Endothelial cell of hepatic sinusoid (primary cell): ENCODE data around the gene SMAD1.
"Not testable (repeated sequence)": the region's sequence is repeated elsewhere in the genome, so short reads cannot be mapped to it uniquely, and the experiment has no call there.

Source experiments
- in situ Hi-C: cut with HindIII; loops from 2 replicates; pipeline ENCODE4 v1.10.0; 2017; ENCODE audit warnings: low sequenced_read_pairs

The SMAD1 gene

GRCh38 chr4:145525291-145525740 lies 43.7 kb downstream of the SMAD1 start:
- in situ Hi-C loops: no loop called here

- in situ Hi-C loops: no loop called here
Observed at GRCh38 chr4:145527773-145528172, 46.1 kb downstream of the SMAD1 start.

- in situ Hi-C loops: no loop called here
Observed at GRCh38 chr4:145528601-145529000, 46.9 kb downstream of the SMAD1 start.

DNA sequence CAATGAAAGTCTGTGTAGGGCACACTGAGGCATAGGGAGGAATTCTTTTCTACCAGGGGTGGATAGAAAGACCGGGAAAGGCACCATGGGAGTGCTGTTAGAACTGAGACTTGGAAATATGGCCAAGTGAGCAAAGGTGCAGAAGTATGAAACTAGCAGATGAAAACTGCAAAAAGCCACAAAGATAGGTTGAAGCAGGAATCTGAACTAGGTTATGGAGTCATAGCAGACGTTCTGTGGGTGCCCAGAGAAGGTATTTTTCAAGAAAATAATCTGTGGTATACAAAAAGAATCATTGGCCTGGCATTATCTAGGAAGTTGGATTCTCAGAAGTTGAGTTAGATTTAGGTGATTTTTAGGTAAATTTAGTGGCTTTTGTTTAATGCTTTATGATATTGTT lies 48.5 kb downstream of the SMAD1 start:
- in situ Hi-C loops: no loop called here

DNA sequence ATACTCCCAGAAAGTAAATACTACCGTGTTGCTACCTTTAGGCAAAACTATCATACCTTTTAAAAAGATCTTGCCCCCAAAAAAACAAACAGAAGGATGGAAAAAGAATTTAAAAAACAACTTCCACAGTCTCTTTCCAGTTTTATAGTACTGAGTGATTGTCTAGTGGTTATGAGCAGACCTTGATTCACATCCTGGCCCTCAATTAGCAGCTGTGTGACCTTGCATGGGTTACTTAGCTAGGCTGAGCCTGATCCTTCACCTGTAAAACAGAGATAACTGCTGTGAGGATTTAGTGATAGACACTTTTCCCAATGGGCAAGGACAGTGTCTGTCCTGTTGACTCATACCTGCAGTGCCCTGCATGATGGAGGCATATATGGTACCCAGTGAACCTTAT lies 49.0 kb downstream of the SMAD1 start:
- in situ Hi-C loops: no loop called here

GRCh38 chr4:145531223-145531622 lies 49.6 kb downstream of the SMAD1 start:
- in situ Hi-C loops: no loop called here

- in situ Hi-C loops: no loop called here
Observed at GRCh38 chr4:145531859-145532258, 50.2 kb downstream of the SMAD1 start.

DNA sequence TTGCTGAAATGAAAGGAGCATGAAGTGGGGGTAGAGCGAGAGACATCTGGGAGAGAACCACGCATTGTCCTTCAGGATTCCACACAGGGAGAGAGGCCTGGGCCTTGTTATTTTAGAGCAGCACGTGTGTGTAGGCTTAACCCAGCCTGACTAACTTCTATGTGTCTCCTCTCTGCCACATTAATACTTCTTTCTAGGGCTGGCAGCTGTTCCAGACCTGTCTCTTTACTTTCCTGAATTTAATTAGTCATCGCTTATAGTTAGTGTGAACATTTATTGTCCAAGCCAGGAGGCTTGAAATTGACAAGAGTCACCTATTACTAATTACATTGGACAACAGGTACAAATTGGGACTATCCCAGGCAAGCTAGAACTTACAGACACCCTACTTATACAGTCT lies 51.3 kb downstream of the SMAD1 start:
- in situ Hi-C loops: no loop called here

- in situ Hi-C loops: not testable (repeated sequence)
Observed at GRCh38 chr4:145533415-145533814, 51.8 kb downstream of the SMAD1 start.

DNA sequence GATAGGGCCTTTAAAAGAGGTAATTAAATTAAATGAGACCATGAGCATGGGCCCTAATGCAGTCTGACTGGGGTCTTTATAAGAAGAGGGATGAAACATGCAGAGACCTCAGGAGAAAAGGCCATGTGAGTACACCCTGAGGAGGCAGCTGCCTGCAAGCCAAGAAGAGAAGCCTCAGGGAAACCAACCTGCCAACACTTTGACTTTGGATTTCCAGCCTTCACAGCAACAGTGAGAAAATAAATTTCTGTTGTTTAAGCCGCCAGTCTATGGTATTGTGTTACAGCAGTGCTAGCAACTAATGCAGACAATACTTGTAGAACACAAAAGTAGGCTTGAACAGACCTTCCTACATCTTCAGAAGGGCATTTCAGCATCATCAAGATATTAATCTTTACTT lies 52.3 kb downstream of the SMAD1 start:
- in situ Hi-C loops: no loop called here

- in situ Hi-C loops: no loop called here
Observed at GRCh38 chr4:145535202-145535601, 53.5 kb downstream of the SMAD1 start.

DNA sequence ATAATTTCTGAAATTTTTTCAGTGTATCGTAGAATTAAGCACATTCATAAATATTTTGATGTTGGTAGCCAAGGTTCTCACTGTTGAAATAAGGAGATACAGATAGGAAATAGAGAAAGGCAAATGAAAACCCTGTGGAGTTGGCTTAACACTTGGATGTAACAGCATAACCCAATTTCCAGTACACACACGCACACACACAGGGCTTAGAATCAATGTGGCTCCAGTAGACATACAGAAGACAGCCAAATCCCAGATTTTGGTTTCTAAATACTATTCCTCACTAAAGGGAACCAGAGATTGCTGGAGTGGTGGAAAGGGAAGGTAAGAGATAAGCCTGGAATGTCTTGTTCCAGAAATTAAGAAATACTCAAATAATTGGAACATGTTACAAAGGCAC lies 54.4 kb downstream of the SMAD1 start:
- in situ Hi-C loops: no loop called here

GRCh38 chr4:145538596-145538995 lies 56.9 kb downstream of the SMAD1 start:
- in situ Hi-C loops: no loop called here

- in situ Hi-C loops: no loop called here
Observed at GRCh38 chr4:145539671-145540070, 58.0 kb downstream of the SMAD1 start.

GRCh38 chr4:145540235-145540634 lies 58.6 kb downstream of the SMAD1 start:
- in situ Hi-C loops: no loop called here

DNA sequence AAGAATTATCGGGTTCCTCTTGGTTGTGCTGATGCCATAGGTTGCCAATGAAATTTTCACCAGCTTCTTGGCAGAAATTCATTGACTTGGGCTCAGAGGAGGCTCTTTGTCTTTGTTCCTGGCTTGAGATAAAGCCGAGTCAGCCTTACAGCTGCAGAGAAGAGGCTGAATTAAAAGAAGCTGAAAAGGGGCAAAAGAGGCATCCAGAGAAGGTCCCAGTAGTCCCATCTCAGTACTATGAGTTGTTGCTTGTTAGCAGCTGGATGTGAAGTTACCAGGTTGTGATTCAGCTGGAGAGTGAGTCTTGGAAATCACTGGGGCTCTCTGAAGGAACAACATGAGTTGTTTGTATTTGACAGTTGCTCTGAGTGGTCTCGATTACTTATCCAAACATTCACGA lies 59.7 kb downstream of the SMAD1 start:
- in situ Hi-C loops: no loop called here

GRCh38 chr4:145545031-145545430 lies 63.4 kb downstream of the SMAD1 start:
- in situ Hi-C loops: no loop called here

DNA sequence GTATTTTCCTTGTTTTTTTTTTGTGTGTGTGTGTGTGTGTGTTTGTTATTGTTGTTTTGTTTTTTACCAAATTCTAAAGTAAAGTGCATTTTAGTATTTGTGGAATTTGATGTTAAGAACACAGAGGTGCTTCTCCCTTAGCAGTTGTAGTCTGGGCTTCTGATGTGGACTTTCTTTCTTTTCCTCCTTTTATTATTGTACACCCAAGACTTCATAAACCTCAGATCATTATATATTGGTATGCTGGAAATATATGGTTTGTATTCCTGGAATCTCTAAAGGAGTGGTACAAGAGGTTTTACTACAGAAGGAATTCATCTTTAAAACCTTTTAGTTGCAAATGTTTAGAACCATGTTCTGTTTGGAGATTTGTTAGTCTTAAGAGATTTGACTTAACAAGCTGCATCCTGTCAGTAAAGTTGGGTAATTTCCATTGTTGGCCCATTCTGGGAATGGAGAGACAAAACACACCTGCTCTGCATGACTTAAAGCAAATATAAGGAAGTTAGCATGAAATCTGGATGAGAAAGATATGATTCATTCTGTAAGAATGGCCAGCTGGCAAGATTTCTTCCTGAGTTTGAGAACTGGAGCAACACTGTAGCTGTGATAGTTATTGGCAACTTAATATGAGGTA lies 64.0 kb downstream of the SMAD1 start:
- in situ Hi-C loops: no loop called here

- in situ Hi-C loops: no loop called here
Observed at GRCh38 chr4:145546175-145546915, 64.7 kb downstream of the SMAD1 start.

DNA sequence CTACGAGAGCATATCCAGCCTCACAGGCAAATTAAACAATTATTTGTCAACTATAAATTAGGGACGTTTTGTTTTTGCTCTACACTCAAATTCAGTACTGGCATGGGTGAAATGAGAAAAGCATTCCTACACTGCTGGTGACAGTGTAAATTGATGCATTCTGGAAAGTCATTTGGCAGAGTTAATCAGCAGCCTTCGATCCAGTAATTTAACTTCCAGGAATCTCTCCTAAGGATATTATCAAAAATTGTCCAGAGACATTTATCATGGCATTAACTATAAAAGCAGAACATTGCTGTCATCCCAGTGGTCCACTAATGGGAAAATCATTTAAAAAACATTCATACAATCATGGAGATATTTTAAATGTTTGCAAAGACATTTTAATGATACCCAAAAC lies 70.0 kb downstream of the SMAD1 start:
- in situ Hi-C loops: no loop called here

DNA sequence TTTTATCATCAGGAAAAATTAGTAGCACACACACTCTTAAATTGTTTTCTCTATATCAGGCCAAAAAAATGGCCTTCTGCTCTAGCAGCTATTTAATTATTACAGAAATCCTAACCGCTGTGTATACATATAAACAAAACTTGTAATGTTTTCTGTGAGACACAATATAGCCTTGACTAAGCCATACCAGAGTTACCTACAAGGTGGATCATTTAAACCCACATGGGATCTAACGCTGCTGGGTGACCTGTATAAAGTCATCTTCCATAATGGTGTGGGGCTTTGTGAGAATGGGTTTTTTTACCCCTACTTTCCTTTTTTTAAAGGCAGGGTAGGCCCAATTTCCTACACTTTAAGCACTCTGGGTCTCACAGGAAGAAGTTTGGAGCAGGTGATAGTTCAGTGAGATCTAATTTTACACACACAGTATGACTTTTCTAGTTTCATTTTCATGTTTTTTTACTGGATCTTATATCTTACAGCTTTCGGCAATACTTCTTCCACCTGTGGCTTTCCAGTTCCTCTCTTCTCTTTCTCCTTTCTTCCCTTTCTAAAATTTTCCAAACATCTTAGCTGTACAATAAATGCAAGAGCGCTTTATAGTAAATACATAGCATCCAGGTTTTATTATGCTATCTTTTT lies 70.6 kb downstream of the SMAD1 start:
- in situ Hi-C loops: no loop called here

DNA sequence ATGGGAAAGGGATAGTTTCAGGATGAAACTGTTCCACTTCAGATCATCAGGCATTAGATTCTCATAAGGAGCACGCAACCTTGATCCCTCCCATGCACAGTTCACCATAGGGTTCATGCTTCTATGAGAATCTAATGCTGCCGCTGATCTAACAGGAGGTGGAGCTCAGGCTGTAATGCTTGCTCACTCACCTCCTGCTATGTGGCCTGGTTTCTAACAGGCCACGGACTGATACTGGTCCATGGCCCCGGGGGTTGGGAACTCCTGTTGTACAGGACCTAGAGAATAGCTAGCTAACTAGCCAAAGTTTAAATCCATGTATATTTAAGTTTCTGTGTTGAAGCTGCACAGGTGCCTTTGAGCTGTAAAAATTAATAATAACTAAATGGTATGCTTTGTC lies 71.7 kb downstream of the SMAD1 start:
- in situ Hi-C loops: no loop called here
